Measurements from ENCODE around the gene ZBED4.

DNA sequence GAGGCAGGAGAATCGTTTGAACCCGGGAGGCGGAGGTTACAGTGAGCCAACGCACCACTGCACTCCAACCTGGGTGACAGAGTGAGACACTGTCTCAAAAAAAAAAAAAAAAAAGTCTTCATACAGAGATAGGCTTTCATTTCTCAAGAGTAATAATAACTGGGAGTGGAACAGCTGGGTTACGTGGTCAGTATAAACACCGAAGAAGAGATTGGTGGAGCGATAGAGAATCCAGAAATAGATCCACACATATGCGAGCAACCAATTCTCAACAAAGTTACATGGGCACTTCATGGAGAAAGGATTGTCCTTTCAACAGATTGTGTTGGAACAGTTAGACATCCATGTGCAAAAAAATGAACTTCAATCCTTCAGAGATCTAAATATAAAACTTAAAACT lies 24.6 kb downstream of the ZBED4 start:
- no peak for TF ChIP-seq ATF1 (CRISPR knock-in tag; IDR thresholded peaks at IDR 0.05)
- TF ChIP-seq NFE2L1 (CRISPR knock-in tag; IDR thresholded peaks at IDR 0.05), result no peak
- TF ChIP-seq, protein P1, sequence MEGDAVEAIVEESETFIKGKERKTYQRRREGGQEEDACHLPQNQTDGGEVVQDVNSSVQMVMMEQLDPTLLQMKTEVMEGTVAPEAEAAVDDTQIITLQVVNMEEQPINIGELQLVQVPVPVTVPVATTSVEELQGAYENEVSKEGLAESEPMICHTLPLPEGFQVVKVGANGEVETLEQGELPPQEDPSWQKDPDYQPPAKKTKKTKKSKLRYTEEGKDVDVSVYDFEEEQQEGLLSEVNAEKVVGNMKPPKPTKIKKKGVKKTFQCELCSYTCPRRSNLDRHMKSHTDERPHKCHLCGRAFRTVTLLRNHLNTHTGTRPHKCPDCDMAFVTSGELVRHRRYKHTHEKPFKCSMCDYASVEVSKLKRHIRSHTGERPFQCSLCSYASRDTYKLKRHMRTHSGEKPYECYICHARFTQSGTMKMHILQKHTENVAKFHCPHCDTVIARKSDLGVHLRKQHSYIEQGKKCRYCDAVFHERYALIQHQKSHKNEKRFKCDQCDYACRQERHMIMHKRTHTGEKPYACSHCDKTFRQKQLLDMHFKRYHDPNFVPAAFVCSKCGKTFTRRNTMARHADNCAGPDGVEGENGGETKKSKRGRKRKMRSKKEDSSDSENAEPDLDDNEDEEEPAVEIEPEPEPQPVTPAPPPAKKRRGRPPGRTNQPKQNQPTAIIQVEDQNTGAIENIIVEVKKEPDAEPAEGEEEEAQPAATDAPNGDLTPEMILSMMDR (IDR thresholded peaks at IDR 0.05), result no peak
- TF ChIP-seq, protein P2, sequence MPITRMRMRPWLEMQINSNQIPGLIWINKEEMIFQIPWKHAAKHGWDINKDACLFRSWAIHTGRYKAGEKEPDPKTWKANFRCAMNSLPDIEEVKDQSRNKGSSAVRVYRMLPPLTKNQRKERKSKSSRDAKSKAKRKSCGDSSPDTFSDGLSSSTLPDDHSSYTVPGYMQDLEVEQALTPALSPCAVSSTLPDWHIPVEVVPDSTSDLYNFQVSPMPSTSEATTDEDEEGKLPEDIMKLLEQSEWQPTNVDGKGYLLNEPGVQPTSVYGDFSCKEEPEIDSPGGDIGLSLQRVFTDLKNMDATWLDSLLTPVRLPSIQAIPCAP (CRISPR knock-in tag; IDR thresholded peaks at IDR 0.05), result no peak
- TF ChIP-seq GABPB1 (CRISPR knock-in tag; IDR thresholded peaks at IDR 0.05), result no peak
- no peak for TF ChIP-seq SP1 (CRISPR knock-in tag; conservative IDR thresholded peaks at IDR 0.05)
- TF ChIP-seq, protein P3, sequence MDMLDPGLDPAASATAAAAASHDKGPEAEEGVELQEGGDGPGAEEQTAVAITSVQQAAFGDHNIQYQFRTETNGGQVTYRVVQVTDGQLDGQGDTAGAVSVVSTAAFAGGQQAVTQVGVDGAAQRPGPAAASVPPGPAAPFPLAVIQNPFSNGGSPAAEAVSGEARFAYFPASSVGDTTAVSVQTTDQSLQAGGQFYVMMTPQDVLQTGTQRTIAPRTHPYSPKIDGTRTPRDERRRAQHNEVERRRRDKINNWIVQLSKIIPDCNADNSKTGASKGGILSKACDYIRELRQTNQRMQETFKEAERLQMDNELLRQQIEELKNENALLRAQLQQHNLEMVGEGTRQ (CRISPR knock-in tag; IDR thresholded peaks at IDR 0.05), result no peak
- no peak for TF ChIP-seq FOXP1 (CRISPR knock-in tag; IDR thresholded peaks at IDR 0.05; ENCODE audit: borderline replicate concordance)
- TF ChIP-seq, protein P4, sequence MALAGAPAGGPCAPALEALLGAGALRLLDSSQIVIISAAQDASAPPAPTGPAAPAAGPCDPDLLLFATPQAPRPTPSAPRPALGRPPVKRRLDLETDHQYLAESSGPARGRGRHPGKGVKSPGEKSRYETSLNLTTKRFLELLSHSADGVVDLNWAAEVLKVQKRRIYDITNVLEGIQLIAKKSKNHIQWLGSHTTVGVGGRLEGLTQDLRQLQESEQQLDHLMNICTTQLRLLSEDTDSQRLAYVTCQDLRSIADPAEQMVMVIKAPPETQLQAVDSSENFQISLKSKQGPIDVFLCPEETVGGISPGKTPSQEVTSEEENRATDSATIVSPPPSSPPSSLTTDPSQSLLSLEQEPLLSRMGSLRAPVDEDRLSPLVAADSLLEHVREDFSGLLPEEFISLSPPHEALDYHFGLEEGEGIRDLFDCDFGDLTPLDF (CRISPR knock-in tag; IDR thresholded peaks at IDR 0.05), result no peak
